Hematopoietic multipotent progenitor cell (in vitro differentiated cells): ENCODE data around the gene PRMT3. TPM values are rescaled to one million over a fixed set of nuclear protein-coding genes. Genes with fewer than 3 reads are reported as not detected.
"Not testable (repeated sequence)": the region's sequence is repeated elsewhere in the genome, so short reads cannot be mapped to it uniquely, and the experiment has no call there.

Experiments used
- DNase-seq, 3 donors: peaks; one replicate each; pipeline ENCODE4 v3.0.0-alpha.2; 2011 to 2015; ENCODE audit warnings: low read depth in 2 of 3, low spot score in 2 of 3
- total RNA-seq: library from RNA; depleted of rRNA; stranded (reverse); fragments of >200 nt; gene quantifications from one replicate; pipeline ENCODE4 v1.2.3, GENCODE V29; 2012

Gene PRMT3
- total RNA-seq = 18.9 TPM

DNA sequence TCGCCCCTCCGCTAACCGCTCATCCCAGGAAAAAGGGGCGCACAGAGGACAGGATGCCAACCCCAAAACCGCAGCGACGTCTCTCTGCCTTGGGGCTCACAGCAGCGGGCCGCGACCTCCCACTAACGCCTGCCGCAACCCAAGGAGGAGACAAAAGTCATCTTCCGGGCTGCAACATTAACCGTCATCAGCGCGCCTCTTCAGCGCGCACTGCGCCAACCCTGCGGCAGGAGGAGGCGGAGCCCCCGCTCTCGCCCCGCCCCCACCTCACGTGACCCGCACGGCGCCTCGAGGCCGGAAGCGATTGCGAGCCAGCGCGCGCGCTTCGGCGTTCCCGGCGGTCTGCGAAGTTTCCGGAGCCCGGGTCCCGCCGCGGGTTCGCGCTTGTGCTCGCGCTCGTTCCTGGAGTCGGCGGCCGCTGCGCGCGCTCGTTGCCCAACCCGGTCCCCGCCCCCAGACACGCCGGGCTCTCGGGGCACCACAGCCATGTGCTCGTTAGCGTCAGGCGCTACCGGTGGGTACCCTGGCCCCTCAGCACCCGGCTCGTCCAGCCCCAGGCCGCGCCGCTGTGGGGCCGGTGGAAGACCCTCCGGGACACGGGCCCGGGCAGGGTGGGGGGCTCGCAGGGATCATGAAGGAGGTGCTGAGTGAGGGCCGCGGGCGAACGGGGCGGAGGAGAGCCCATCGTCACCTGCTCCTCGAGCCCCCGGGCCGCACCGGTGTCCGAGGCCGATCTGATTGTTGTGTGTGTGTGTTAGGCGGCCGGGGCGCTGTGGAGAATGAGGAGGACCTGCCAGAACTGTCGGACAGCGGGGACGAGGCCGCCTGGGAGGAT is at the start of gene PRMT3:
Gene PRMT3 (plus strand): TSS at position 456 of the 835 bp plus-strand sequence. CDS start 31 bp downstream, at position 487.
- DNase-seq = peak; percentile 97 to 99 (median 97)

DNA sequence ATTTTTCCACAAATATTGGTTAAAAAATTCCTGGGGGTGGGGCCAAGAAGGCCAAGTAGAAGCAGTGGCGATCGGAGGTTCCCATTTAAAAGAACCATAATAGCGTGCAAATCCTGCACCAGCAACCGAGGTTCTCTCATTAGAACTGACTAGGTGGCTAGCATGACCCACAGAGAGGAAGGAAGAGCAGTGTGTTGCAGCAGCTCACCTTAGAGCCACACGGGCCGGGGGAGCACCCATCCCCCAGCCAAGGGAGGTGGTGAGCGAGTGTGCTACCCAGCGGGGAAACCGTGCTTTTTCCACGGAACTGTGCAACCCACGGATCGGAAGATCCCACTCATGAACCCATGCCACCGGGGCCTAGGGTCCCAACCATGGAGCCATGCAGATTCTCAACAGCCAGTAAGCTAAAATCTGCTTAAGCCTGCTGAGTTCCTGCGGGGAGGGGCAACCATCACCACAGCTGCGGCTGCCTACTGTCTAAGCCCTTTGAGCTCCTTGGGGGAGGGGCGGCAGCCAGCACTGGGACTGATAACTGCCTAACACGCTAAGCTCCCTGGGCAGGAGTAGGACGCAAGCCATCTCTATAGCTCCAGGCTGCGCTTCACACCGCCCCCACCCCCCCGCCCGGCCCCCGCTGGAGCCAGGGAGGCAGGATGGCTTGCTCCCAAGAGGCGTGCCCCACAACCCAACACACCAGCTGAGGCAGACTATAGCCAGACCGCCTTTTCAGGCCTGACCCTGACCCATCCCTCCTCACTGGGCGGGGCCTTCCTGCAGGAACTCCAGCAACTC is 45.0 kb upstream of the PRMT3 start:
- DNase-seq = no peak

DNA sequence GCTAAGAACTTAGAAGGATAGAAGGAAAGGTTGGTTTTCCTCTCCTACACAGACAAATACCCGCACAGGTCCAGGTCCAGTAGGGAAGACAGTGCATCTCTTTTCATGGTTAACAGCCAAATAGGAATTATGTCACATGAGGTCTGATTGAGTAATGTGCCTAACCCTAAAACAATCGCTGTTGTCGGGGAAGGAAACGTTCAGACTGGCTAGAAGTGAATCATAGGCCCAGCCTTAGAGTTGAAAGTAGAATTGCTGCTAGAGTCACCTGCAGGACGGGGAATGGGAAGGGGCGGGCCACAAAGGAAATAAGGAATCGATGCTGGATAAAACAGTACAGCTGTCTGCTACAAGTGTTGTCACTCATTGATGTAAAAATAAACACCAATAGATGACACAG is 36.4 kb upstream of the PRMT3 start:
- no peak for DNase-seq

DNA sequence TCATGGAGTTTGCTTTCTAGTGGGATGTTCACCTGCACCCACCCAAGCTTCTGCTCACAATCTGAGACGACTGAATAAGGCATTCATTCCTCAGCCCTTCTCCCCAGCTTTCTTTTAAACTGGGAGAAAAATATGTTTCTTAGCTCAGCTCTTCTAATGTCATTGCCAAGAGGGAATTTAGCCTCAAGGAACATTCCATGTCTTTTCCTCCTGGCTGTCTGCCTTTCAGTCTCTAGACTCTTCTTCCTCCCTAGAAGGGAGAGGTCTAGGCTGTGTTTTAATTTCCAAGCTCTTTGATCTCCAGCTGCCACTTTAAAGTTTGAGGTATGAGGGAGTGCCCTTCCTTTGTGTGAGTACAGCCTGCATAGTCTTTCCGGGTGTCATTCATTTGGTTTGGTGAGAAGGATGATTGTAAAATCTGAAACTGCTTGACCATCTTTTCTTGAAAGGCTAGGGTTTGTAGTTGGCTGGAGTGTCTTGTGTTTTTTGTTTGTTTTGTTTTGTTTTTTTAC is 35.7 kb upstream of the PRMT3 start:
- DNase-seq = no peak

DNA sequence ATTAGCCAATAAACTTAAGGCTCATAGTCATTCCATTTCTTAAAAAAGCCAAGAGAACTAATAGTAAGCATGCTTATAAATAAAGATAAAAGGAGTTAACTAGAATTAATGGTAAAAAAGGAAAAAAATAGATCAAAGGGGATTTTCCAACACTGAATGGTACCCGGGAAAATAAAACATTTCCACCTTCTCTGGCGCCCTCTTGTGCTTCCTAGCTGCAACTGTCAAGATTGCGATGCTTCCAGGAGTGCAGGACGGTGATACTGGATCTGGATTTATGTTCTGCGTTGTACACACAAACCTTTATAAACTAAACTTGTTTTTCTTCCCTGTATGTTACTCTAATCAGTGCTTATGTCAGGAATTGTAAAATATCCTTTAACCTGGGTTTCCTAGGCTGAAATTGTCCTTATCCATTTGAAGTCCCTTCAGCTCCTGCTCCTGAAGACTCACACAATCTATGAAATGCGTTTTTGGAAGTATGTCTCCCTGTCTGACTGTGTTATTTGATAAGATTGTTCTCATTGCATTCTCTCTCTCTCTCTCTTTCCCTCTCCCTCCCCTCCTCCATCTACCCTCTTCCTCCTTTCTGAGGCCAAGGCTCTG is 33.6 kb upstream of the PRMT3 start:
- DNase-seq = peak in 1 of 3 donors; percentile 39

DNA sequence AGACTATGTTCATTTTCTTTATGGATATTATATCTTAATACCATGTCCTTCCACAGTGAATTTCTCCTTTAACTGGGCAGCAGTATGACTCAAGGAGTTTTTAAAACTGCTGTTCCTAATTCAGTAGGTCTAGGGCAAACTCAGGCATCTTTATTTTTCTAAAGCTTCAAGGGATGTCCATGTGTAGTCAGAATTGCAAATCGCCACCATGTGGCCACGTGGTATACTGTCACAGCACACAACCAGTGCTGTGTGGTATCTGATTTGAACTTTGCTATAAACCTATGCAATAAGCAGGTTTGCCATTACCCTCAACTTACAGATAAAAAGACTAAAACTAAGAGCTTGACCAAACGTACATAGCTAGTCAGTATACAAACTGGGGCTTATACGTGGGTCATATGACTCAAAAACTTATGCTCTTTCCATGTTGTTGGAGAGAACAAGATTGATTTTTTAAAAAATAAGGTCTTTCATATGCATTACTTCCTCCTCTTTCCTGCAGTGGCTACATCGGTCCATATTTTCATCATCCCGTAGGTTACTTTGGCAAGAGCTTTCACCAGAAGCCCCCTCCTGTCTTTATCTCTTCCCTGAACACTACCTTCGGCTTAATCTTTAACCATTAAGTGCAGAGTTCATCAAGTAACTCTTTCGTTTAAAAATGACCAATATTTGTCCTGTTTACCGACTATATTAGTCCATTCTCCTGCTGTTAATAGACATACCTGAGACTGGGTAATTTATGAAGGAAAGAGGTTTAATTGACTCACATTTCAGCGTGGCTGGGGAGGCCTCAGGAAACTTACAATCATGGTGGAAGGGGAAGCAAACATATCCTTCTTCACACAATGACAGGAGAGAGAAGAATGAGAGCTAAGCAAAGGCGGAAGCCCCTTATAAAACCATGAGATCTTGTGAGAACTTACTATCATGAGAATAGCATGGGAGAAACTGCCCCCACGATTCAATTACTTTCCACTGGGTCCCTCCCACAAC is 32.0 kb upstream of the PRMT3 start:
- DNase-seq = peak in 2 of 3 donors; percentile 38 to 63

DNA sequence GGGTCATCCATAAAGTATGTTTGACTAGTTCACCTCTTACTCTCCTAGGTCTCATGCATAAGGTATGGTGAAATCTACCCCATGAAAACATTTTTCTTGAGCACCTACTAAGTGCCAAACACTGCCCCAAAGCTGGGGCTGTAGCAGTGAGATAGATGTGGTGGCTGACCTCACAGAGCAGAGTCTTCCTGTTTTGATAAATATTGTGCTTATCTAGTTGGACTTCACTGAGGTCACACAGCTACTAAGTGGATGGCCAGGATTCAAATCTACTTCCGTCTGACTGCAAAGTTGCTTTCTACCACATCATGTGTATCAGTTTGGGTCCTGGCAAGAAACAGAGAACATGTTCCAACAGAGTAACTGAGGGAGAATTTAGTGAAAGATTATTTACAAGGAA is 30.4 kb upstream of the PRMT3 start:
- no peak for DNase-seq

DNA sequence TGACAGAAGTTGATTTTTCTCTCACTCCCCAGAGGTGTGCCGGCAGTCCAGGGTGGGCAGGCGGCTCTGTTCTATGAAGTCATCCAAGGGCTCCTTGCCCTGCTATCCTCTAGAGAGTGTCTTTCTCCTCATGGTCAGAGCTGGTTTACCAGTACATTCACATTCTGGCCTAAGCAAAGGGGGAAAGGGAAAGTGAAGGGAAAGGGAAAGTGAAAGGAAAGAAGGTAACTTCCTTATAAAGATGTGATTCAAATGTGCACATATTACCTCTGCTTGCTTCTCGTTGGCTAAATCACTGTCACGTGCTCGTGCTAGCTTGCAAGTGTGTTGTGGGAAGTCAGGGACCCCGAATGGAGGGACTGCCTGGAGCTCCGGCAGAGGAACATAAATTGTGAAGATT is 26.9 kb upstream of the PRMT3 start:
- DNase-seq = peak in 2 of 3 donors; percentile 53 to 75

DNA sequence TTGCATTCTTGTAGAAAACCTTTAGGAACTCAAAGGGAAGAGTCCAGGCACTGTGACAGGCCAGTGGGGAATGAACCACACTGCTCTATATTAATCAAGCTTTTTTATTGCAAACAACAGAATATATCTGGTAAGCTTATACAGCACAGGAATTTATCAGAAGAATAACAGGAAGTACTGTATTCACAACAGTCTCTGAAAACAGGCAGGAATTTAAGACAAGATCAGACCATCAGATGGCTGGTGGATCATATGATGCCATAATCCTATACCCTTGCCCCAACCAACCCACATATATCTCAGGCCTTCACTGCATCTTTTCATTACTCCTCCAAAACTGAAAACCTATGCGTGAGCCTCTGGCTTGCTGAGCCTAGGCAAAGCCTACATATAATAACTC is 25.0 kb upstream of the PRMT3 start:
- DNase-seq = no peak

DNA sequence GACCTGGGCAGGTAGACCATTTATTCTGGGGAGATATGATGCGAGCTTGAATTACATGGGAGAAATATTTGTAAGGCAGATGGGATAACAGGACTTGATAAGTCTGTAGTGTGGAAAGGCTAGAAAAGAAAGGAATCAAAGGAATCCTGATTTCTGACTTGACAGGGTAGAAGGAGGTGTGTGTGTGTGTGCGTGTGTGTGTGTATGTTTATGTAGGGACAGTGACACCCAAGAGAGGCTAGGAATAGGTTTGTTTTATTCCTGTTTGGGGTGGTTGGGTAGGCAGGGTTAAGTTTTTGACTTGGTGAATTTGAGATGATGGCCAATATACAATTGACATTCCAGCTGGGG is 24.4 kb upstream of the PRMT3 start:
- DNase-seq = no peak

DNA sequence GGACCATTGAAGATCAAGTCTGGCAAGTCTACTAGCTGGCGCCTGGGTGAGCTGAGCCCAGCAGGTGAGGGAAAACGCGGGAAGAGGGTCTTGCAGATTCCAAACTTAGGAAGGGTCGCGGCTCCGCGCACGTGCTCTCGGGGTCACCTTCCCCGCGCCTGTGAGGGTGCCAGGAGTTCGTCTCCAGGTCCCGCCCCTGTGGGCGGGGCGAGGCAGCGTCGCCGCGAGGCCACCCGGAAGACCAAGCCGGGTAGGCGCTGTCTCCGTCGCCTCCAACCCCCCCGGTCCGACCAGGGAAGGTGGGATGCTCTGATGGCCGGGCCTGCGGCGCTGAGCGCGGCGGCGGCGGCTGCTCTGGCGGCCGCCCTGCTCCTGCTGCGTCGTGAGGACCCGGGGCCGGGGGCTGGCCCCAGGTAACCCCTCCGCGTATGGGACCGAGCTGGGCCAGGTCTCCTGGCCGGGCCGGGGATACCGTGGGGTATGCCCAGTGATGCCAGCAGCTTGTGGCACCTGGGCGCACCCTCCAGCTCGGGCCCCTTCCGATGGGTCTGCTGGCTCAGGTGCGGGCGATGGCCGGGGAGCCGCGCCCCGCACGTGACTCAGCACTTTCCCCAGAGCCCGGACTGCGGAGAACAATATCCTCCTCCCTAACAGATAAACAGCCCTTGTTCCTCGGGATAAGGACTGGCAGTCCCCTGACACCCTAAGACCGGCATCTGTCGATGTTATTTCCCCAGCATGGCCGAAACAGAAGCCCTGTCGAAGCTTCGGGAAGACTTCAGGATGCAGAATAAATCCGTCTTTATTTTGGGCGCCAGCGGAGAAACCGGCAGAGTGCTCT is 23.8 kb upstream of the PRMT3 start, which contains the start of gene HTATIP2:
Gene HTATIP2 (plus strand): TSS at position 215 of the 841 bp plus-strand sequence. CDS start 524 bp downstream, at position 739.
- DNase-seq = peak; percentile 52 to 59 (median 53)

DNA sequence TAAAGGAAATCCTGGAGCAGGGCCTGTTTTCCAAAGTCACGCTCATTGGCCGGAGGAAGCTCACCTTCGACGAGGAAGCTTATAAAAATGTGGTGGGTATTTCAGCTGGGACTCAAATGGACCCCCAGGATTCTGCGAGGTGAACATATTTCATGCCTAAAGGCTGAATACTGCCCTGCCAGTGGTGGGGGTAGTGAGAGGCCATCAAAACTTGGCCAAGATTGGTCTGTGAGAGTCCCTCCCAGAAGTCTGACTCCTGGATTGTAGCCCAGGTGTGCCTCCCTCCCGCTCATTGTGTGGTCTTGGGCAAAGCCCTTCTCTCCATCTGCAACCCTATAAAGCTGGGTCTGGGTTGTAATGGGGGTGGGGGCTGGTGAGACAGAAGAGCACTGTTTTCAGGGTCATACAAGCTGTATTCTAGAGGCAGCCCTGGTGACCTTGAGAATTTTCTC is 23.1 kb upstream of the PRMT3 start:
- DNase-seq = no peak

DNA sequence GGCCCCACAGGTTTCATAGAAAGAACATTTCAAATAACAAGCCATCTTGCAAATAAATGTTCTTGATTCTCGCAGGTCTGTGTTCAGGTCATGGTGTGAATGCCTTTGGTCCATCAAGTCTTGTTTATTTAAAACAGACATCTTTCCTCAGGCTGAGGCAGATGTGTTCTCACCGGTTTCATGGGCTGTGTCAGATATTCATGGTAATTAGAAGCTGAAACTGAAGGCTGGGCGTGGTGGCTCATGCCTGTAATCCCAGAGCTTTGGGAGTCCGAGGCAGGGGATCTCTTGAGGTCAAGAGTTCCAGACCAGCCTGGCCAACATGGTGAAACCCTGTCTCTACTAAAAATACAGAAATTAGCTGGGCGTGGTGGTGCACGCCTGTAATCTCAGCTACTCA is 22.1 kb upstream of the PRMT3 start:
- DNase-seq = not testable (repeated sequence)

DNA sequence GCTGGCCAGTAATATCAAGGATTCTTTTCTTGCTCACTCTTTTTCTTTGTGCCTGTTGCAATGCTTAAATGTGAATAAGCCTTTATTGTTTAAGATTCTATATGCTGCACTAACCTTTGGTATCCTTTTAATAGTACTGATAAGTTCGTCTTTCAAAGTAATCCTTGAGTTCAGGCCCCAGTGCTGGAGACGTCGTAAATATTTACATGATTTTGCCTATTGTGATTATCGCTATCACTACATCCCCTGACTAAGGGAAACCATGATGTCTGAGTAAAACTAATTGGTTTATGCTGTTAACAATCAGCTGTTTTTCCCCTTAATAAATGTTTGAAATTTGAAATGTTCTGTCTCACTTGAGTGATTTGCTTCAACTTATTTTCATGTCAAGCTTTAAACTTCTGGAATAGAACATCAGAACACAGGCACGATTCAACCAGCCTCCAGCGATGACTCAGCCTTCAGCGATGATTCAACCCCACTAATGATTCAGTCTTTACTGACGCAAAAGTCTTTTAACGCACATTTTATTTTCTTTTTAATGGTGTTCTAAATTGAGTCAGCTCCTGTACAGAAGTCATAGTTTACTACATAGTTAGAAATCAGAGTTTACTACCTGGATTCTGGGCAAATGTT is 20.1 kb upstream of the PRMT3 start:
- DNase-seq = peak in 1 of 3 donors; percentile 28

DNA sequence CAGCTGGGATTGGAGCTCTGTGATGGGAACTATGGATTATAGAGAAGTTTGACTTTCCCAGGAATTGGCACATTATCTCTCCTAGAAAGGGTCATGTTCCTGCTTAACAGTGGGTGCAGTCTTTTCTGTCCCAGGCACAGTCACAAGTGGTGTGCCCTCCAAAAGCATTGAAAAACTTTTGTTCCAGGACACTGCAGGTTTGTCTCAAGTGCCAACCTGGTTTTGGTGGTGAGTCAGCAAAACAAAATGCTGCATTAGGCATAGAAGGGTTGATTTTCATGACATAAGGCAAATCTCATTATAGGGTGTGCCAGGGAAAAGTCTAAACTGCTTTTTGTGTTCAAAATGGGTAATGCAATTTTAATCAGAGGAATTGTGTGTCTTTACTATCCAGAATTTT is 19.1 kb upstream of the PRMT3 start:
- DNase-seq = no peak

DNA sequence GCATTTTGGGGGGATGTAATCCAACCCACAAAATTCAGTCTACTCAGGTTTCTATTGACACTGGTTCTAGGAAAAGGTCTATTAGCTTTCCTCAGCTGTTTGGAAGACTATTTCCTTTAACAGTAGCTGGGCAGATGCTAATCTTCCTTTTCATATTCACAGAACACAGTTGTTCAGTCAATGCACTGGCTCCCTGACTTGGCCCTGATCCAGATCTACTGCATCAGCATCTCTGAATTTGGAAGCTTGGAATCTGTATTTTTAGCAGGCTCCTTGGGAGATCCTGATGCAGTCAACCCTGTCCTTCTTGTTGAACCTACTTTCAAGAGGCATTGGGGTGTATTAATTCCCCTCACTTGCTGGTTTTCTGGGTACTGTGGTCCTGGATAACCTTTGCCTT is 17.7 kb upstream of the PRMT3 start:
- no peak for DNase-seq

DNA sequence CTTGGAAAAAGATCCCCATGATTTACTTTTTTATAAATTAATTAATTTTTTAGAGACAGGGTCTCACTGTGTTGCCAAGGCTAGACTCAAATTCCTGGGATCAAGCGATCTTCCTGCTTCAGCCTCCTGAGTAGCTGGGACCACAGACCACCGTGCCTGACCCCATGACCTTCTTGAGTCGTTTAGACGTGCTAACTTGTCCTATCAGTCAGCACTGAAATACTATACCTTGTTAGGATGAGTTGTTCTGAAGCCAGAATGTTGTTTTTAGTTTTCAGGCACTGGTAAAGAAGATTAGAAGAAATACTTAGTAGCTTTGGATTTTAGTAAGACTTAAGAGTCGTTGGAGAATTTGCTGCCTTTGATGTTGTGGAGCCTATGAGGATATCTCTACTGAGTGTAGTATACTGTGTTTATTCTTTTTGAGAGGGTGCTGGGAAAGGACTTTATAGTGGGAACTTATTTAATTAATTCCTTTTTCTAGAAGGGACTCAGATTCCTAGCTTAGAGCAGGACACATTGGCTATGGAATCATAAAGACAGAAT is 15.4 kb upstream of the PRMT3 start:
- no peak for DNase-seq

DNA sequence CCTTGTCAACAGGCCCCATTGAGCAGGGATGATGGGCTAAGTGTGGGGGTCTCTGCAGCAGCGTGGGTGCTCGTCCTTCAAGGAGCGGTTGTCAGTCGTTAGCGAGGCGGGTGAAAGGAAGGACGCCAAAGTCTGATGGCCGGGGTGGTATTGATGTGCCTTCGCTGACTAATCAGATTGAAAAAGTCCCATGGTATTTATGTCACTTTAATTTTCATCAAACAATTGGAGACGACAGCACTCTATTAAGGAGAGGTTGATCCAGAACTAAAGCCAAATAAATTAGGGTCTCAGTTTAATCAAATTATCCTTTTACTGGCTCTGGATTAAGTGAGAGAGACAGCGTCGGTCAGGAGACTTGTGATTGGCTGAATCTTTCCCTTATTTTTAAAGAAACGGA is 14.4 kb upstream of the PRMT3 start:
- DNase-seq = no peak
